ENCODE measurements around the gene PHOX2B. TPM values are rescaled to one million over a fixed set of nuclear protein-coding genes. Genes with fewer than 3 reads are reported as not detected.

The PHOX2B gene
- total RNA-seq, 4 donors from 2014 or later = 0.80 to 1.5 TPM; not detected in 2

DNA sequence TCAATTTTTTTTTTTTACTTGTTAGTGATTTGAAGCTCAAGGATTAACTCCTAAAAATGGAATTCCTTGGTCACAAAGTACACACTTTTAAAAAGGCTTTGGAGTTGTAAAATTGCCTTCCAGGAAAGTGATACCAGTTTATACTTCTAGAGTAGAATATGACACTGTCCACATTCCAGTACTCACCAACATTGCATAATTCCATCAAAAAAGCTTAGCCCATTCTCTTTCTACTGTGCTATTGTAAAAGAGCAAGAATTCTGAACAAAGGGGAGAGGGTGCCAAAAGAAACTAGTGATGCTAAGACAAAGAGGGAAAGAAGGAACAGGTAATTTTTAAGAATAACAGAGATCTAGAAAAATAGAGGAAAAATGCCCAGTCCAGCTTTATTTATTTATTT lies 10.4 kb upstream of the PHOX2B start:
- Histone ChIP-seq H3K4me3 (no peak overlapping the region), H3K27me3 (no peaks in the 10 kb centered on the region), H3K36me3 (no peaks in the 10 kb centered on the region), H3K4me1 (no peaks in the 10 kb centered on the region), H3K27ac (no peak overlapping the region), H3K9me3 (no peaks in the 10 kb centered on the region)
- TF ChIP-seq, protein P1, sequence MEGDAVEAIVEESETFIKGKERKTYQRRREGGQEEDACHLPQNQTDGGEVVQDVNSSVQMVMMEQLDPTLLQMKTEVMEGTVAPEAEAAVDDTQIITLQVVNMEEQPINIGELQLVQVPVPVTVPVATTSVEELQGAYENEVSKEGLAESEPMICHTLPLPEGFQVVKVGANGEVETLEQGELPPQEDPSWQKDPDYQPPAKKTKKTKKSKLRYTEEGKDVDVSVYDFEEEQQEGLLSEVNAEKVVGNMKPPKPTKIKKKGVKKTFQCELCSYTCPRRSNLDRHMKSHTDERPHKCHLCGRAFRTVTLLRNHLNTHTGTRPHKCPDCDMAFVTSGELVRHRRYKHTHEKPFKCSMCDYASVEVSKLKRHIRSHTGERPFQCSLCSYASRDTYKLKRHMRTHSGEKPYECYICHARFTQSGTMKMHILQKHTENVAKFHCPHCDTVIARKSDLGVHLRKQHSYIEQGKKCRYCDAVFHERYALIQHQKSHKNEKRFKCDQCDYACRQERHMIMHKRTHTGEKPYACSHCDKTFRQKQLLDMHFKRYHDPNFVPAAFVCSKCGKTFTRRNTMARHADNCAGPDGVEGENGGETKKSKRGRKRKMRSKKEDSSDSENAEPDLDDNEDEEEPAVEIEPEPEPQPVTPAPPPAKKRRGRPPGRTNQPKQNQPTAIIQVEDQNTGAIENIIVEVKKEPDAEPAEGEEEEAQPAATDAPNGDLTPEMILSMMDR (IDR thresholded peaks at IDR 0.05) = no peak
- TF ChIP-seq POLR2A (IDR thresholded peaks at IDR 0.05) = no peak
- DNase-seq = no peak

DNA sequence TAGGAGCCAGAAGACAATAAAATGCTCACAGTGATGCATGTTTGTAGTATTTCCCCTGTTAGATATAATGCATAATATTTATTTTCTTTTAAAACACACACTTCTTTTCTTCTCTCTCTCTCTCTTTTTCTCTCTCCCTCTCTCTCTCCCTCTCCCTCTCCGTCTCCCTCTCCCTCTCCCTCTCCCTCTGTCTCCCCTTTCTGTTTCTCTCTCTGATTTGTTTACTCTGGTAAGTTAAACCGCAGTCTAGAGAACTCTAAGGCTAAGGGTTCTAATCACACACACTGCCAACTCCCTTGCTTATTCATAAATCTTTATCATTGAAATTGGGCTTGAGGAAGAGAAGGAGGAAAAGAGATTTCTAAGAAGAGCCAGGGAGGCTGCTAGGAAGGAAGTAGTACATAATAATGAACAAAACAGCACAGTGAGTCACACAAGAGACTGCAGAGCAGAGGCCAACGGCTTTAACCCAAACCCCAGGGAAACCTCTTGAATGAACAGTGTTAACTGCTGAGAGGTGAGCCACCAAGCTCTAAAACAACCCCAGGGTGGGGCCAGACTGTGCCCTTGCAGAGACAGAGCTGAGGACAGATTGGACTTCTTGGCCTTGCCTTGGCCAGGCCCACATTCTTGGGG lies 9.1 kb upstream of the PHOX2B start:
- no peak overlapping the region for H3K4me3 ChIP-seq
- H3K9me3 ChIP-seq = no peaks in the 10 kb centered on the region
- no peaks in the 10 kb centered on the region for H3K4me1 ChIP-seq
- no peak for DNase-seq
- peaks cover 0 to 2% of the 10 kb centered on the region in 2 donors for H3K27me3 ChIP-seq
- TF ChIP-seq, protein P1 (IDR thresholded peaks at IDR 0.05) = no peak
- TF ChIP-seq POLR2A (IDR thresholded peaks at IDR 0.05) = no peak
- H3K27ac ChIP-seq = no peak overlapping the region
- H3K36me3 ChIP-seq = no peaks in the 10 kb centered on the region

DNA sequence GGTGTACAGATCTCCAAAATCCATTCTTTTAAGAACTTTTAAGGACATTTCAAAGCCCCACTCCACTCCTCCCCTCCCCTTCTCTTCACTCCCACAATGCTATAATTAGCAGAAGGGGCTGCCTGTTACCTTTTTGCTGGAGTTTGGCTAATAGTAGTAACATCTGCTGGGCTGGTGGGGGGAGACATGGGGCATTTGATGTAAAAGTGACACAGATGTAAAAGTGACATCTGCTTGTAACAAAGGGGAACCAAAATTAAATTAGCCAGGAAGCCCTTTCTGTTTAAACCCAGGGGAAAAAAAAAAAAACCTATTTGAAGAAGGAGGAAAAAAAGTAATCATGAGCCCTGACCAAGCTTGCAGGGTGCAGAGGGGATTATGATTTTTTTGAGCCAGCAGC lies 5.4 kb upstream of the PHOX2B start:
- no peaks in the 10 kb centered on the region for H3K4me1 ChIP-seq
- TF ChIP-seq, protein P1 (IDR thresholded peaks at IDR 0.05) = no peak
- TF ChIP-seq POLR2A (IDR thresholded peaks at IDR 0.05) = no peak

DNA sequence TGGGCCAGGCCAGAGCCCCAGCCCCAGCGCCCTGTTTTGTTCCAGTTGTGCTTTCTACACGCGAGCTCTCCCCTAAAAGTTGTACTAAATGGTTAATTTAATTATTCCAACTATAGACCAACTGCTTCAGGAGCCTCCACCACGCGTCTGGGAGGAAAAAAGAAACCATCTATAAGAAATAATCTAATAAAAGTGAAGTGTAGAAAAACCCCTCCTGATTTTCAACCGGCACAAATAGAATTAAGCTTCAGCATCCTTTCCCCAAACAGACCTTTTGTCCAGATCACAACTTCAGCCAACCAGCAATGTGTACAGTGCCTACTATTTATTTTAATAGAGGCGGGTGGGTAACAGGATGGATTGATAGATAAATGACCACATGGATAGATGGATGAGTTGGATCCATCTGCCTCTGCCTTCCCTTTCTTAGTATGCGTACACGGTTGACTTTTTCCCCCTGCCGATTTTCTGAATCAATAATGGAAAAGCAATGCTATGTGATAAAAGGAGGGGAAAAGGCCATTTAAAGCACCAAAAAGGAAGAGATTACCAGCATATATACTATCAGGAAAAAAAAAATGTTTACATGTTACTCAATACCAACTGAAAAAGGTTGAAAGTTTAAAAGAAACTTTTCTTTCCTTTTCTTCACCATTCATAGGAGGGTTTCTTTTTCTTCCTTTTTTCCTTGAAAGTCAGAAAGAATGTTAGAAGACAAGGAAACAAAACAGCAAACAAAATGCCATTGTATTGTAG lies 3.7 kb upstream of the PHOX2B start:
- DNase-seq = no peak
- TF ChIP-seq POLR2A (IDR thresholded peaks at IDR 0.05) = no peak
- TF ChIP-seq, protein P1 (IDR thresholded peaks at IDR 0.05) = no peak

More for the DNA sequence above, 5.4 kb upstream of the PHOX2B start:
- Histone ChIP-seq H3K36me3 (no peaks in the 10 kb centered on the region), H3K27me3 (peaks cover 0 to 27% of the 10 kb centered on the region in 2 donors), H3K27ac (no peak overlapping the region), H3K9me3 (no peaks in the 10 kb centered on the region), H3K4me3 (no peak overlapping the region)
- DNase-seq = no peak

DNA sequence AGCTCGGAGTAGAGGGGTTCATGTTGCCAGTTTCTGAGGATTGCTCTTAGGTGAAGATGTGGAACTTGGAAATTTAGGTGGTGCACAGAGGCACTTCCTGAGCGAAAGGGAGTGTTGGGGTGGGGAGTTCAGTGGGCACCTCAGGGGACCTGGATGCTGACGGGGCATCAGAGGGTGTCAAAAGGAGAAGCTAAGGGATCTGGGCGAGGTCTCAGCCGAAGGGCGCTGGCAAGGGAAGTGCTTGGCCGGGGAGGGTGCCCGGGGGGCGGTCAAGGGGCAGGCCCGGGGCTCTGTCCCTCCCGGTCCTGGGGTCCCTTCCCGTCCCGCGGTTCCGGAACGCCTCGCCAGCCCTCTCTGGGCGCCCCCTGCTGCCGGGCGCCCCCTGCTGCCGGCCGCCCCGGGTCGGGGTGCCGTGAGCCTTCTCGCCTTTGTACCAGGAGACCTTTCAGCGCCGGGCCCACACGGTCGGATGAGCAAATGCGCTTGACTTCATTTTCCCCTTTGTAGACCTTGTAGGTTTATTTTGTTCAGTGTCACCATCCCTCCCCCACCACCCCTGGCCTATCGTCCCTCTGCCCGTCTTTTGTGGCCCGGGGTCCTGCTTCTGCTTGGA lies 3.0 kb upstream of the PHOX2B start:
- no peaks in the 10 kb centered on the region for H3K36me3 ChIP-seq
- H3K4me3 ChIP-seq = no peak overlapping the region
- no peaks in the 10 kb centered on the region for H3K9me3 ChIP-seq
- TF ChIP-seq POLR2A (IDR thresholded peaks at IDR 0.05) = no peak
- TF ChIP-seq, protein P1 (IDR thresholded peaks at IDR 0.05) = no peak
- H3K27me3 ChIP-seq = peaks cover 0 to 48% of the 10 kb centered on the region in 2 donors
- no peaks in the 10 kb centered on the region for H3K4me1 ChIP-seq
- no peak for DNase-seq
- no peak overlapping the region for H3K27ac ChIP-seq

More for the DNA sequence above, 3.7 kb upstream of the PHOX2B start:
- no peak overlapping the region for H3K27ac ChIP-seq
- no peaks in the 10 kb centered on the region for H3K4me1 ChIP-seq
- no peaks in the 10 kb centered on the region for H3K36me3 ChIP-seq
- H3K27me3 ChIP-seq = peaks cover 0 to 41% of the 10 kb centered on the region in 2 donors
- no peak overlapping the region for H3K4me3 ChIP-seq
- no peaks in the 10 kb centered on the region for H3K9me3 ChIP-seq
